Loucy (cell line): ENCODE results near the gene COX7A2.

ENCODE experiments used
- CTCF ChIP-seq: fragments of 200-600 bp; sonication (generic); conservative IDR thresholded peaks from 2 replicates; pipeline ENCODE4 v1.5.1; 2014; ENCODE audit warnings: mild to moderate bottlenecking, antibody characterized with exemption, low read length
- EZH2phosphoT487 ChIP-seq: fragments of 200-600 bp; IDR thresholded peaks from 2 replicates; pipeline ENCODE4 v1.6.1; 2018; ENCODE audit warnings: antibody characterized with exemption, mild to moderate bottlenecking, moderate library complexity, borderline replicate concordance

- no peak for TF ChIP-seq CTCF
- TF ChIP-seq EZH2phosphoT487: no peak
These were observed 29.4 kb upstream of the COX7A2 start for GRCh38 chr6:75273009-75273408.
